Measurements from ENCODE around the gene EVC2. TPM values are rescaled to one million over a fixed set of nuclear protein-coding genes. Genes with fewer than 3 reads are reported as not detected.
"Not testable (repeated sequence)": the region's sequence is repeated elsewhere in the genome, so short reads cannot be mapped to it uniquely, and the experiment has no call there.

EVC2 gene
- total and polyA plus RNA-seq, 3 experiments from 2014 or later, result 0.84 to 1.3 (median 0.92) TPM

- Histone ChIP-seq H3K27ac (ENCODE audit: low read depth, low read length) (no peak overlapping the region), H3K4me3 (ENCODE audit: low read length) (no peak overlapping the region), H3K27me3 (ENCODE audit: insufficient read depth, low read length, poor library complexity, severe bottlenecking) (no peaks in the 10 kb centered on the region), H3K36me3 (ENCODE audit: insufficient read depth, low read length) (no peaks in the 10 kb centered on the region), H3K4me1 (ENCODE audit: insufficient read depth, low read length) (no peaks in the 10 kb centered on the region), H3K9me3 (ENCODE audit: low read length) (no peaks in the 10 kb centered on the region)
- Mint-ChIP-seq H3K27ac (no peak overlapping the region), H3K4me1 (no peaks in the 10 kb centered on the region), H3K9me3 (peaks cover 0 to 4% (median 0%) of the 10 kb centered on the region in 5 donors), H3K27me3 (peaks cover 0 to 5% of the 10 kb centered on the region in 2 donors), H3K4me3 (no peak overlapping the region), H3K36me3 (peaks cover 0 to 3% (median 0%) of the 10 kb centered on the region in 3 donors)
- CTCF ChIA-PET, result interaction anchor here (1.5 kb wide), 1 partner anchor 10 kb away, joined by 3 read pairs; no protein-coding TSS in a partner anchor
- POLR2A ChIA-PET, result no interaction called here
- DNase-seq, result no peak
Observed at GRCh38 chr4:5616331-5616950, 91.9 kb downstream of the EVC2 start.

DNA sequence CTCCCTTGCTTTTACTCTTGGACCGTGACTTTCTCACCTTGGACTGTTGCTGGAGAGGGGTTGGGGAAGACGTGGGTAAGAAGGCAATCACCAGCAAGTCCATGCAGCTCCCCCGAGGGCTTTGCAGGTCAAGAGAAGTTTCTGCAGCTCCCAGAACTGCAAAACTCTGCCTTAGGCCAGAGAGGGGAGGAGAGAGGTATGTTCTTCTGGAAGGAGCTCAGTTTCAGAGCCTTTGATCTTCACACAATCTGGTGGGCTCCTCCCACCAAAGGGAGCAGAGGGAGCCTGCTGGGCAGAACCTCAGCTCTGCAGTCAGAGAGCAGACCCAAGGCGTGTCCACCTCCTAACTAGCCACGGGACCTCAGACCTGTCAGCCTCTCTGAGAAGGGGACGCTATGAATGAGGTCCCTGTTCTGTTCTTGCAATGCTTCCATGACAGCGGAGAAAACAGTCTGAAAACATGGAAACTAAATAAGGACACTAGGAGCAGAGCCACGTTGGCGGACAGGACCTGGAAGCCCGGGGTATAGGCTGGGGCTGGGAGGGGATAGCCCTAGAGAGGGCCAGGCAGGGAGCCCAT is 92.8 kb downstream of the EVC2 start:
- H3K4me1 Mint-ChIP-seq, result no peaks in the 10 kb centered on the region
- no peak for DNase-seq
- H3K36me3 Mint-ChIP-seq, result peaks cover 0 to 3% (median 0%) of the 10 kb centered on the region in 3 donors
- Histone ChIP-seq H3K4me1 (ENCODE audit: insufficient read depth, low read length) (no peaks in the 10 kb centered on the region), H3K36me3 (ENCODE audit: insufficient read depth, low read length) (no peaks in the 10 kb centered on the region), H3K4me3 (ENCODE audit: low read length) (no peak overlapping the region), H3K27ac (ENCODE audit: low read depth, low read length) (no peak overlapping the region), H3K9me3 (ENCODE audit: low read length) (no peaks in the 10 kb centered on the region), H3K27me3 (ENCODE audit: insufficient read depth, low read length, poor library complexity, severe bottlenecking) (no peaks in the 10 kb centered on the region)
- H3K9me3 Mint-ChIP-seq, result peaks cover 0 to 4% (median 0%) of the 10 kb centered on the region in 5 donors
- peaks cover 0 to 5% of the 10 kb centered on the region in 2 donors for H3K27me3 Mint-ChIP-seq
- peak overlapping the region in 1 of 8 donors; percentile 13 for H3K27ac Mint-ChIP-seq
- CTCF ChIA-PET, result no interaction called here
- no peak overlapping the region for H3K4me3 Mint-ChIP-seq
- POLR2A ChIA-PET, result no interaction called here

- Mint-ChIP-seq H3K27me3 (peaks cover 0 to 2% of the 10 kb centered on the region in 2 donors), H3K27ac (no peak overlapping the region), H3K4me1 (no peaks in the 10 kb centered on the region), H3K4me3 (no peak overlapping the region), H3K9me3 (peaks cover 0 to 4% (median 0%) of the 10 kb centered on the region in 5 donors), H3K36me3 (peaks cover 0 to 3% (median 0%) of the 10 kb centered on the region in 3 donors)
- ChIA-PET CTCF (no interaction called here), POLR2A (no interaction called here)
- Histone ChIP-seq H3K4me3 (ENCODE audit: low read length) (no peak overlapping the region), H3K4me1 (ENCODE audit: insufficient read depth, low read length) (no peaks in the 10 kb centered on the region), H3K9me3 (ENCODE audit: low read length) (no peaks in the 10 kb centered on the region), H3K27me3 (ENCODE audit: insufficient read depth, low read length, poor library complexity, severe bottlenecking) (no peaks in the 10 kb centered on the region), H3K27ac (ENCODE audit: low read depth, low read length) (no peak overlapping the region), H3K36me3 (ENCODE audit: insufficient read depth, low read length) (no peaks in the 10 kb centered on the region)
- no peak for DNase-seq
Observed at GRCh38 chr4:5611750-5612149, 96.6 kb downstream of the EVC2 start.

GRCh38 chr4:5609306-5610007 is 98.9 kb downstream of the EVC2 start:
- Mint-ChIP-seq H3K27ac (no peak overlapping the region), H3K4me1 (no peaks in the 10 kb centered on the region), H3K36me3 (peaks cover 0 to 3% (median 0%) of the 10 kb centered on the region in 3 donors), H3K9me3 (peaks cover 0 to 3% (median 0%) of the 10 kb centered on the region in 5 donors), H3K27me3 (peaks cover 0 to 2% of the 10 kb centered on the region in 2 donors), H3K4me3 (no peak overlapping the region)
- no peaks in the 10 kb centered on the region for H3K27me3 ChIP-seq (ENCODE audit: insufficient read depth, low read length, poor library complexity, severe bottlenecking)
- DNase-seq, result no peak
- H3K36me3 ChIP-seq (ENCODE audit: insufficient read depth, low read length), result no peaks in the 10 kb centered on the region
- no peaks in the 10 kb centered on the region for H3K4me1 ChIP-seq (ENCODE audit: insufficient read depth, low read length)
- CTCF ChIA-PET, result no interaction called here
- POLR2A ChIA-PET, result no interaction called here
- no peak overlapping the region for H3K27ac ChIP-seq (ENCODE audit: low read depth, low read length)
- H3K4me3 ChIP-seq (ENCODE audit: low read length), result no peak overlapping the region
- H3K9me3 ChIP-seq (ENCODE audit: low read length), result no peaks in the 10 kb centered on the region

- H3K36me3 ChIP-seq (ENCODE audit: insufficient read depth, low read length); H3K9me3 ChIP-seq (ENCODE audit: low read length); H3K27ac ChIP-seq (ENCODE audit: low read depth, low read length); DNase-seq; H3K36me3 Mint-ChIP-seq; H3K4me1 ChIP-seq (ENCODE audit: insufficient read depth, low read length); H3K4me3 ChIP-seq (ENCODE audit: low read length); H3K4me1 Mint-ChIP-seq; CTCF ChIA-PET; H3K27me3 Mint-ChIP-seq; H3K27ac Mint-ChIP-seq; H3K27me3 ChIP-seq (ENCODE audit: insufficient read depth, low read length, poor library complexity, severe bottlenecking); H3K4me3 Mint-ChIP-seq; POLR2A ChIA-PET: not testable (repeated sequence)
- H3K9me3 Mint-ChIP-seq, result peaks cover 3 to 24% (median 6%) of the 10 kb centered on the region in 5 donors
Observed at GRCh38 chr4:5593828-5594227, 114.5 kb downstream of the EVC2 start.

GRCh38 chr4:5592272-5592671 is 116.1 kb downstream of the EVC2 start:
- POLR2A ChIA-PET, result no interaction called here
- CTCF ChIA-PET, result no interaction called here
- peaks cover 2 to 5% of the 10 kb centered on the region in 2 donors for H3K27me3 Mint-ChIP-seq
- peaks cover 0 to 4% (median 2%) of the 10 kb centered on the region in 3 donors for H3K36me3 Mint-ChIP-seq
- peaks cover 7 to 30% (median 12%) of the 10 kb centered on the region in 5 donors for H3K9me3 Mint-ChIP-seq
- no peak overlapping the region for H3K27ac Mint-ChIP-seq
- H3K4me1 Mint-ChIP-seq, result no peaks in the 10 kb centered on the region
- H3K4me3 ChIP-seq (ENCODE audit: low read length), result no peak overlapping the region
- H3K27me3 ChIP-seq (ENCODE audit: insufficient read depth, low read length, poor library complexity, severe bottlenecking), result no peaks in the 10 kb centered on the region
- H3K9me3 ChIP-seq (ENCODE audit: low read length), result no peaks in the 10 kb centered on the region
- no peaks in the 10 kb centered on the region for H3K4me1 ChIP-seq (ENCODE audit: insufficient read depth, low read length)
- no peak for DNase-seq
- H3K4me3 Mint-ChIP-seq, result no peak overlapping the region
- H3K36me3 ChIP-seq (ENCODE audit: insufficient read depth, low read length), result no peaks in the 10 kb centered on the region
- H3K27ac ChIP-seq (ENCODE audit: low read depth, low read length), result no peak overlapping the region

- Histone ChIP-seq H3K36me3 (ENCODE audit: insufficient read depth, low read length) (no peaks in the 10 kb centered on the region), H3K4me1 (ENCODE audit: insufficient read depth, low read length) (no peaks in the 10 kb centered on the region), H3K27ac (ENCODE audit: low read depth, low read length) (no peak overlapping the region), H3K4me3 (ENCODE audit: low read length) (no peak overlapping the region), H3K27me3 (ENCODE audit: insufficient read depth, low read length, poor library complexity, severe bottlenecking) (no peaks in the 10 kb centered on the region), H3K9me3 (ENCODE audit: low read length) (no peaks in the 10 kb centered on the region)
- POLR2A ChIA-PET, result no interaction called here
- no peak for DNase-seq
- H3K27me3 Mint-ChIP-seq, result peaks cover 0 to 5% of the 10 kb centered on the region in 2 donors
- no peak overlapping the region for H3K4me3 Mint-ChIP-seq
- H3K27ac Mint-ChIP-seq, result no peak overlapping the region
- H3K4me1 Mint-ChIP-seq, result no peaks in the 10 kb centered on the region
- peaks cover 7 to 20% (median 10%) of the 10 kb centered on the region in 5 donors for H3K9me3 Mint-ChIP-seq
- CTCF ChIA-PET, result no interaction called here
- H3K36me3 Mint-ChIP-seq, result peaks cover 0 to 4% (median 4%) of the 10 kb centered on the region in 3 donors
Observed at GRCh38 chr4:5589495-5589894, 118.9 kb downstream of the EVC2 start.

DNA sequence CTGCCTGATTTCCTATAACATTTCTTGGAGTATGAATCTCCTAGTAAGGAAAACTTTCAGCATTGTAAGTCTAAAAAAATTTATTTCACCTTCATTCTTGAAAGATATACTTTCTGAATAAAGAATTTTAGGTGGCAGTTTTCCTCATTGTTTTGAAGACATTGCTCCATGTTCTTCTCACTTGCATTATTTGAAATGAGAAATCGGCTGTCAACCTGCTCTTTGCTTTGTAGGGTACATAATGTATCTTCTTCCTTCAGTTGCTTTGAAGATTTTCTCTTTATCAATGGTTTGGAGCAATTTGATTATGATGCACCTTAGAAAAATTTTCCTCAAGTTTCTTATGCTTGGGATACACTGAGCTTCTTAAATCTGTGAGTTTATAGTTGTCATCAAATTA is 120.3 kb downstream of the EVC2 start:
- no peaks in the 10 kb centered on the region for H3K4me1 Mint-ChIP-seq
- Histone ChIP-seq H3K9me3 (ENCODE audit: low read length) (no peaks in the 10 kb centered on the region), H3K4me3 (ENCODE audit: low read length) (no peak overlapping the region), H3K36me3 (ENCODE audit: insufficient read depth, low read length) (no peaks in the 10 kb centered on the region), H3K4me1 (ENCODE audit: insufficient read depth, low read length) (no peaks in the 10 kb centered on the region), H3K27ac (ENCODE audit: low read depth, low read length) (no peak overlapping the region), H3K27me3 (ENCODE audit: insufficient read depth, low read length, poor library complexity, severe bottlenecking) (no peaks in the 10 kb centered on the region)
- no peak for DNase-seq
- no peak overlapping the region for H3K27ac Mint-ChIP-seq
- ChIA-PET POLR2A (no interaction called here), CTCF (no interaction called here)
- peaks cover 0 to 5% of the 10 kb centered on the region in 2 donors for H3K27me3 Mint-ChIP-seq
- H3K36me3 Mint-ChIP-seq, result peaks cover 0 to 4% (median 4%) of the 10 kb centered on the region in 3 donors
- no peak overlapping the region for H3K4me3 Mint-ChIP-seq
- H3K9me3 Mint-ChIP-seq, result peaks cover 6 to 17% (median 10%) of the 10 kb centered on the region in 5 donors
